Heart left ventricle (tissue), 16 donors: ENCODE measurements around the gene CR1L. TPM values are rescaled to one million over a fixed set of nuclear protein-coding genes. Genes with fewer than 3 reads are reported as not detected.

Experiments used
- ATAC-seq, 4 donors: fragments of 200-7000 bp; cut with Tn5 transposase; one replicate each; pipeline ENCODE4 v1.9.1; 2020 to 2022; ENCODE audit warnings: moderate library complexity in 4 of 4, mild to moderate bottlenecking in 3 of 4, moderate number of reproducible peaks in 1 of 4
- DNase-seq, 5 donors: peaks; one replicate each; pipeline ENCODE4 v3.0.0-alpha.2; 2020
- H3K27ac ChIP-seq, 12 donors: fragments of 200-600 bp; sonication (generic) in 4 of 12; one replicate each; pipeline versions ENCODE4 v1.5.0 to v1.8.0; 2016 to 2022; ENCODE audit warnings: mild to moderate bottlenecking in 2 of 12
- H3K27me3 ChIP-seq, 9 donors: fragments of 200-600 bp; sonication (generic) in 2 of 9; one replicate each; pipeline versions ENCODE4 v1.5.1 to v1.8.0; 2016 to 2022; ENCODE audit warnings: mild to moderate bottlenecking in 3 of 9
- H3K36me3 ChIP-seq, 9 donors: fragments of 200-600 bp; sonication (generic) in 2 of 9; one replicate each; pipeline versions ENCODE4 v1.5.0 to v1.8.0; 2018 to 2022; ENCODE audit warnings: mild to moderate bottlenecking in 2 of 9
- H3K4me1 ChIP-seq, 12 donors: fragments of 200-600 bp; sonication (generic) in 4 of 12; one replicate each; pipeline versions ENCODE4 v1.5.0 to v1.8.0; 2016 to 2022; ENCODE audit warnings: mild to moderate bottlenecking in 3 of 12
- H3K4me3 ChIP-seq, 12 donors: fragments of 200-600 bp; sonication (generic) in 4 of 12; one replicate each; pipeline versions ENCODE4 v1.5.0 to v1.8.0; 2017 to 2022; ENCODE audit warnings: mild to moderate bottlenecking in 9 of 12, moderate library complexity in 4 of 12
- H3K9me3 ChIP-seq, 12 donors: fragments of 200-600 bp; sonication (generic) in 4 of 12; one replicate each; pipeline versions ENCODE4 v1.5.0 to v1.8.0; 2016 to 2022; ENCODE audit warnings: mild to moderate bottlenecking in 1 of 12
- POLR2A ChIP-seq, 2 donors: fragments of 450-650 bp; IDR thresholded peaks; one replicate each; pipeline ENCODE4 v1.6.1; 2017; ENCODE audit warnings: antibody characterized with exemption in 2 of 2, mild to moderate bottlenecking in 2 of 2, moderate library complexity in 2 of 2
- WGBS, 4 donors: extraction: QIAGEN DNeasy Blood & Tissue Kit in 2 of 4; methylation state at CpG; one replicate each; pipeline versions ENCODE4 v1.1.5 to v1.1.7; 2013 to 2018; 5-methylcytosine and 5-hydroxymethylcytosine counted together
- intact Hi-C, 10 donors: fragments of 100-400 bp; cut with DNase I; formaldehyde crosslinking; loops; one replicate each; pipeline versions ENCODE4 v1.11.1 to v1.14.2; 2022
- polyA plus RNA-seq, 2 donors: library from polyadenylated mRNA; stranded (reverse); fragments of 200-250 nt; gene quantifications; one replicate each; pipeline ENCODE4 v1.2.3, GENCODE V29; 2013
- total RNA-seq, 9 donors: library from RNA; depleted of rRNA in 2 of 9; stranded (reverse); fragments of >200 nt in 2 of 9; fragmentation: NEBNext Ultra II Directional in 3 of 9; extraction: Animal tissue kit (Norgen Biotek cat#: 25700) in 3 of 9; gene quantifications; one replicate each; pipeline versions ENCODE4 v1.1.0 to v1.2.4, GENCODE V29; 2016 to 2023
- TF ChIP-seq, protein P1 (sequence below), 12 donors: fragments of 200-600 bp; sonication (generic) in 4 of 12; IDR thresholded peaks; one replicate each; pipeline versions ENCODE4 v1.5.0 to v1.8.0; 2018 to 2022; ENCODE audit warnings: antibody characterized with exemption in 12 of 12, mild to moderate bottlenecking in 5 of 12
- donor health status: ischemic (EF 13 %, LVEDD 7.1; RV severe dilation, severe dysfunction).
- donor health status: healthy with polysubstance abuse.
- donor health status: DM: no; HTN: yes; CAD: no.
- donor health status: DM: no; HTN: no; CAD: no.
- donor health status: ischemic (EF 25% LVEDD 6.9; RV normal size, moderate dysfunction).
- donor health status: ischemic (EF 25% LVEDD 5.7; RV mildly dilated, moderate dysfunction).
- donor health status: healthy.
- donor health status: DM: yes; HTN: yes; CAD: no.
- donor health status: ischemic (EF 35%, LVEDD 5.7; RV mildly dilated, moderate dysfunction).
- donor health status: nonischemic (EF 11% LVEDD 7.7; RV severe dilation, severe dysfunction).
- donor health status: DM: yes; HTN: yes; CAD: no.
- donor health status: PGD.
- donor health status: ischemic (EF 29% LVEDD 5.4; RV normal size, mild dysfunction).
- donor health status: nonischemic (EF 23%, LVEDD 6.1; RV moderate dilation, normal function).

The CR1L gene
- total and polyA plus RNA-seq, 11 donors = 0.41 to 1.1 TPM; not detected in 9

DNA sequence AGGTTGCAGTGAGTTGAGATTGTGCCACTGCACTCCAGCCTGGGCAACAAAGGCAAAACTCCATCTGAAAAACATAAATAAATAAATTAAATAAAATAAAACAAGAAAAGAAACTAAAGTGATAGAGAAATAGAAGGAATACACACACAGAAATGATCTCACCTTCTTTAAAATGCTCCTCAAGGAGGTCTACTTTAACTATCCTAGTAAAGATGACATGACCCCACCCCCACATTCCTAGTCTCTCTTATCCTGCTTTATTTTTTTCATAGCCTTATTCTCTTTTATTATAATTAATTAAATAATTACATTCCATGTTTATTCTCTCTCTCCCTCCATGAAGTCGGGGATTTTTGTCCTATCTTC, 18.0 kb upstream of the CR1L start:
- no peak overlapping the region for H3K27ac ChIP-seq
- WGBS, 4 donors = 93 to 100% (median 95%) methylated on average over 1 of the region's 1 CpG
- H3K27me3 ChIP-seq = no peaks in the 10 kb centered on the region
- TF ChIP-seq, protein P1, sequence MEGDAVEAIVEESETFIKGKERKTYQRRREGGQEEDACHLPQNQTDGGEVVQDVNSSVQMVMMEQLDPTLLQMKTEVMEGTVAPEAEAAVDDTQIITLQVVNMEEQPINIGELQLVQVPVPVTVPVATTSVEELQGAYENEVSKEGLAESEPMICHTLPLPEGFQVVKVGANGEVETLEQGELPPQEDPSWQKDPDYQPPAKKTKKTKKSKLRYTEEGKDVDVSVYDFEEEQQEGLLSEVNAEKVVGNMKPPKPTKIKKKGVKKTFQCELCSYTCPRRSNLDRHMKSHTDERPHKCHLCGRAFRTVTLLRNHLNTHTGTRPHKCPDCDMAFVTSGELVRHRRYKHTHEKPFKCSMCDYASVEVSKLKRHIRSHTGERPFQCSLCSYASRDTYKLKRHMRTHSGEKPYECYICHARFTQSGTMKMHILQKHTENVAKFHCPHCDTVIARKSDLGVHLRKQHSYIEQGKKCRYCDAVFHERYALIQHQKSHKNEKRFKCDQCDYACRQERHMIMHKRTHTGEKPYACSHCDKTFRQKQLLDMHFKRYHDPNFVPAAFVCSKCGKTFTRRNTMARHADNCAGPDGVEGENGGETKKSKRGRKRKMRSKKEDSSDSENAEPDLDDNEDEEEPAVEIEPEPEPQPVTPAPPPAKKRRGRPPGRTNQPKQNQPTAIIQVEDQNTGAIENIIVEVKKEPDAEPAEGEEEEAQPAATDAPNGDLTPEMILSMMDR (IDR thresholded peaks at IDR 0.05) = no peak
- TF ChIP-seq POLR2A (IDR thresholded peaks at IDR 0.05) = no peak
- DNase-seq = no peak
- ATAC-seq = no peak
- H3K36me3 ChIP-seq = peaks cover 0 to 11% (median 0%) of the 10 kb centered on the region in 9 donors
- H3K4me1 ChIP-seq = peaks cover 0 to 3% (median 0%) of the 10 kb centered on the region in 12 donors
- intact Hi-C loops = no loop called here
- H3K4me3 ChIP-seq = no peak overlapping the region
- peaks cover 0 to 3% (median 0%) of the 10 kb centered on the region in 12 donors for H3K9me3 ChIP-seq

DNA sequence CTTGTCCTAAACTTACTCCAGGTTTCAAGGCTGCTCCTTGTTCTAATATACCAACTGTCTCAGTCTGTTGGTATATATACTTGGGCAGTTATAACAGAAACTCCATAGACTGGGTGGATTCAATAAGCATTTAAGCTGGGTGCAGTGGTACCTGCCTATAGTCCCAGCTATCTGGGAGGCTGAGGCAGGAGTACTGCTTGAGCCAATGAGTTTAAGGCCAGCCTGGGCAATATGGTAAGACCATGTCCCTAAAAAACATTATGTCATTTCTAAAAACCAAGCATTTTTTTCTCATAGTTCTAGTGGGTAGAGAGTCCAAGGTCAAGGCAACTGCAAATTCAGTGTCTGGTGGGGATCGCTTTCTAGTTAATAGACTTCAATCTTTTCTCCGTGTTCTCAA, 17.4 kb upstream of the CR1L start:
- H3K27me3 ChIP-seq = no peaks in the 10 kb centered on the region
- TF ChIP-seq POLR2A (IDR thresholded peaks at IDR 0.05) = no peak
- TF ChIP-seq, protein P1 (IDR thresholded peaks at IDR 0.05) = no peak
- peaks cover 0 to 13% (median 0%) of the 10 kb centered on the region in 9 donors for H3K36me3 ChIP-seq
- intact Hi-C loops = no loop called here
- ATAC-seq (no peak), DNase-seq (no peak)
- H3K4me1 ChIP-seq = peaks cover 0 to 3% (median 0%) of the 10 kb centered on the region in 12 donors
- no peak overlapping the region for H3K4me3 ChIP-seq
- H3K27ac ChIP-seq = no peak overlapping the region
- 93 to 99% (median 95%) methylated on average over 2 of the region's 2 CpGs for WGBS, 4 donors
- H3K9me3 ChIP-seq = peaks cover 0 to 3% (median 0%) of the 10 kb centered on the region in 12 donors

DNA sequence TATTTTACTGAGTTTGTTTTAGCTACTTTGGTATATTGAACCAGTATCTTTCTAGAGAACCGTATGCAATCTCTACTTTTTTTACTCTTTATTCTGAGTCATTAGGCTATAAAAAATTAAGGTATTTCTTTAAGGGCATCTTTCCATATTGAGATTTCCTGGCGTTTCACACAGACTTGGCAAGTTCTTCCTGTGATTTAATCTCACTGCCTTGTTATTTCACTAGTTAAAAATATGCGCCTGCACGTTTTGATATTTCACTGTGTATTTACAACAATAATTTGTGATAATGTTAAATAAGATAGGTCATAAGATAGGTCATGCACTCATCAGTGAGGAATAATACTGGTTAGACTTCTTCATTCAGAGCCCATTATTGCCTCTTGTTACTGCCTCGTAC, 16.2 kb upstream of the CR1L start:
- Histone ChIP-seq H3K27ac (no peak overlapping the region), H3K36me3 (peaks cover 0 to 13% (median 0%) of the 10 kb centered on the region in 9 donors), H3K27me3 (peaks cover 0 to 4% (median 0%) of the 10 kb centered on the region in 9 donors), H3K4me3 (no peak overlapping the region), H3K9me3 (peaks cover 0 to 3% (median 0%) of the 10 kb centered on the region in 12 donors), H3K4me1 (peaks cover 0 to 3% (median 0%) of the 10 kb centered on the region in 12 donors)
- intact Hi-C loops = no loop called here
- no peak for TF ChIP-seq POLR2A (IDR thresholded peaks at IDR 0.05)
- TF ChIP-seq, protein P1 (IDR thresholded peaks at IDR 0.05) = no peak
- 36 to 49% (median 38%) methylated on average over 5 of the region's 5 CpGs for WGBS, 4 donors
- no peak for ATAC-seq
- DNase-seq = no peak

DNA sequence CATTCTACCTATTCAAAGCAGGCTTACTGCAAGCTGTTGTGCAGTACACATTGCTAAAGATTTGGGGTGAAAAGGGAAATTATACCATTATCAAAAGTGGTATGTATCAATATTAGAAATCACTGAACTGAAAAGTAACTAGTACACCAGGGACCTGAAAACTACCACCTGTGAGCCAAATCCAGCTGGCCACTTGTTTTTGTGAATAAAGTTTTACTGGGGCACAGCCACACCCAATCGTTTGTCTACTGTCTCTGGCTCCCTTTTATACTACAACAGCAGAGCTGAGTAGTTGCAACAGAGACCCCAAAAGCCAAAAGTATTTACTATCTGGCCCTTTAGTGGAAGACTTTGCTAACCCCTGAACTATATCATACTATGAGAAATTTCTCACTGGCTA, 13.8 kb upstream of the CR1L start:
- no peak overlapping the region for H3K27ac ChIP-seq
- H3K9me3 ChIP-seq = no peaks in the 10 kb centered on the region
- H3K4me3 ChIP-seq = no peak overlapping the region
- H3K4me1 ChIP-seq = peaks cover 0 to 3% (median 0%) of the 10 kb centered on the region in 12 donors
- H3K36me3 ChIP-seq = peaks cover 0 to 13% (median 0%) of the 10 kb centered on the region in 9 donors
- intact Hi-C loops = no loop called here
- ATAC-seq = no peak
- WGBS, 4 donors = 50 to 71% (median 61%) methylated on average over 1 of the region's 1 CpG
- peaks cover 0 to 11% (median 0%) of the 10 kb centered on the region in 9 donors for H3K27me3 ChIP-seq
- no peak for TF ChIP-seq POLR2A (IDR thresholded peaks at IDR 0.05)
- TF ChIP-seq, protein P1 (IDR thresholded peaks at IDR 0.05) = no peak
- no peak for DNase-seq
